Endodermal cell (in vitro differentiated cells): Measurements from ENCODE around the gene OR4K2. TPM values are rescaled to one million over a fixed set of nuclear protein-coding genes. Genes with fewer than 3 reads are reported as not detected.

Experiments
- DNase-seq: peaks from one replicate; pipeline ENCODE4 v3.0.0-alpha.2; 2017
- H3K27ac ChIP-seq: 2 replicates; pipeline ENCODE4 v1.5.1; 2013; ENCODE audit warnings: mild to moderate bottlenecking, low read depth, low read length, moderate library complexity
- H3K27me3 ChIP-seq: 2 replicates; pipeline ENCODE4 v1.6.1; 2013; ENCODE audit warnings: mild to moderate bottlenecking, low read length, moderate library complexity; ENCODE audit not compliant: insufficient read depth, control insufficient read depth, poor library complexity, severe bottlenecking
- H3K36me3 ChIP-seq: 2 replicates; pipeline ENCODE4 v1.7.0; 2013; ENCODE audit warnings: mild to moderate bottlenecking, low read length, moderate library complexity; ENCODE audit not compliant: control insufficient read depth, insufficient read depth
- H3K4me1 ChIP-seq: one replicate; pipeline ENCODE4 v1.7.0; 2013; ENCODE audit warnings: low read length; ENCODE audit not compliant: control insufficient read depth, insufficient read depth
- H3K4me3 ChIP-seq: 2 replicates; pipeline ENCODE4 v1.5.1; 2013; ENCODE audit warnings: mild to moderate bottlenecking, low read length, moderate library complexity
- H3K9ac ChIP-seq: 2 replicates; pipeline ENCODE4 v1.6.1; 2013; ENCODE audit warnings: mild to moderate bottlenecking, low read length, moderate library complexity; ENCODE audit not compliant: poor library complexity, severe bottlenecking; ENCODE audit errors: extremely low read depth
- H3K9me3 ChIP-seq: 2 replicates; pipeline ENCODE4 v1.6.1; 2013; ENCODE audit warnings: mild to moderate bottlenecking, low read length, moderate library complexity; ENCODE audit not compliant: control insufficient read depth
- H3K27ac Mint-ChIP-seq: 2 replicates; pipeline ENCODE4 v1.8.0; 2020; ENCODE audit warnings: mixed read lengths
- H3K27me3 Mint-ChIP-seq: 2 replicates; pipeline ENCODE4 v1.8.0; 2021; ENCODE audit warnings: mild to moderate bottlenecking, mixed read lengths; ENCODE audit not compliant: insufficient read depth
- H3K36me3 Mint-ChIP-seq: 2 replicates; pipeline ENCODE4 v1.8.0; 2020; ENCODE audit warnings: low read depth, mixed read lengths
- H3K4me1 Mint-ChIP-seq: 2 replicates; pipeline ENCODE4 v1.8.0; 2020; ENCODE audit warnings: mixed read lengths
- H3K4me3 Mint-ChIP-seq: 2 replicates; pipeline ENCODE4 v1.8.0; 2020; ENCODE audit warnings: mild to moderate bottlenecking, moderate library complexity, mixed read lengths
- H3K9me3 Mint-ChIP-seq: 2 replicates; pipeline ENCODE4 v1.8.0; 2020; ENCODE audit warnings: mild to moderate bottlenecking, mixed read lengths
- CTCF ChIP-seq: fragments of 200-600 bp; sonication (generic); conservative IDR thresholded peaks from 2 replicates; pipeline ENCODE4 v1.5.0; 2021; ENCODE audit warnings: antibody characterized with exemption, mild to moderate bottlenecking
- WGBS, 2 experiments: methylation state at CpG; one replicate each; pipeline versions ENCODE4 v1.1.5 to v1.1.7; 2013; ENCODE audit warnings: missing lambda C conversion rate in 2 of 2, mixed read lengths in 1 of 2; ENCODE audit not compliant: insufficient coverage in 1 of 2, insufficient read length in 1 of 2; 5-methylcytosine and 5-hydroxymethylcytosine counted together
- total RNA-seq, 2 donors: library from RNA; stranded (reverse); fragmentation: NEBNext Ultra II Directional in 1 of 2; extraction: Animal tissue kit (Norgen Biotek cat#: 25700) in 1 of 2; gene quantifications; 2 replicates in 1 of 2; 3 replicates in 1 of 2; pipeline ENCODE4 v1.2.1, GENCODE V29; 2021

The OR4K2 gene
- total RNA-seq, 2 donors from 2014 or later: not detected

GRCh38 chr14:19917243-19917642 lies 42.3 kb downstream of the OR4K2 start:
- Histone ChIP-seq H3K9me3 (peaks cover 67% of the 10 kb centered on the region), H3K27ac (no peak overlapping the region), H3K9ac (no peak overlapping the region), H3K36me3 (no peaks in the 10 kb centered on the region), H3K4me1 (no peaks in the 10 kb centered on the region), H3K27me3 (no peaks in the 10 kb centered on the region), H3K4me3 (no peak overlapping the region)
- peaks cover 29% of the 10 kb centered on the region for H3K9me3 Mint-ChIP-seq
- WGBS, 2 experiments: 77 to 80% methylated on average over 3 of the region's 3 CpGs
- no peaks in the 10 kb centered on the region for H3K27me3 Mint-ChIP-seq
- H3K4me3 Mint-ChIP-seq: no peak overlapping the region
- H3K4me1 Mint-ChIP-seq: no peaks in the 10 kb centered on the region
- no peak for TF ChIP-seq CTCF
- no peak overlapping the region for H3K27ac Mint-ChIP-seq
- no peak for DNase-seq
- H3K36me3 Mint-ChIP-seq: no peaks in the 10 kb centered on the region

GRCh38 chr14:19917955-19918518 lies 43.1 kb downstream of the OR4K2 start:
- Mint-ChIP-seq H3K27ac (no peak overlapping the region), H3K9me3 (peaks cover 21% of the 10 kb centered on the region), H3K36me3 (no peaks in the 10 kb centered on the region), H3K27me3 (no peaks in the 10 kb centered on the region), H3K4me1 (no peaks in the 10 kb centered on the region), H3K4me3 (no peak overlapping the region)
- Histone ChIP-seq H3K4me3 (no peak overlapping the region), H3K36me3 (no peaks in the 10 kb centered on the region), H3K4me1 (no peaks in the 10 kb centered on the region), H3K27ac (no peak overlapping the region), H3K9ac (no peak overlapping the region), H3K9me3 (peaks cover 74% of the 10 kb centered on the region), H3K27me3 (no peaks in the 10 kb centered on the region)
- DNase-seq: no peak
- WGBS, 2 experiments: 71 to 85% methylated on average over 1 of the region's 1 CpG
- TF ChIP-seq CTCF: no peak

- Histone ChIP-seq H3K36me3 (no peaks in the 10 kb centered on the region), H3K9me3 (peaks cover 79% of the 10 kb centered on the region), H3K27me3 (no peaks in the 10 kb centered on the region), H3K27ac (no peak overlapping the region), H3K4me1 (no peaks in the 10 kb centered on the region), H3K9ac (no peak overlapping the region), H3K4me3 (no peak overlapping the region)
- no peak for DNase-seq
- Mint-ChIP-seq H3K27me3 (no peaks in the 10 kb centered on the region), H3K4me1 (no peaks in the 10 kb centered on the region), H3K36me3 (no peaks in the 10 kb centered on the region), H3K9me3 (peaks cover 15% of the 10 kb centered on the region), H3K27ac (no peak overlapping the region), H3K4me3 (no peak overlapping the region)
- TF ChIP-seq CTCF: no peak
- 43 to 63% methylated on average over 1 to 3 of the region's 4 CpGs for WGBS, 2 experiments
Observed at GRCh38 chr14:19918553-19919264, 43.8 kb downstream of the OR4K2 start.
